HG02852 (cell line): ENCODE data around the gene FUCA1.
"Not testable (repeated sequence)": the region's sequence is repeated elsewhere in the genome, so short reads cannot be mapped to it uniquely, and the experiment has no call there.

Source experiments
- ATAC-seq: cut with Tn5 transposase; IDR thresholded peaks from one replicate; pipeline ENCODE4 v1.9.1; 2021; ENCODE audit warnings: mild to moderate bottlenecking, moderate library complexity; ENCODE audit not compliant: unreplicated experiment

Gene FUCA1

GRCh38 chr1:23867895-23868556 lies at the start of gene FUCA1:
TSS of gene FUCA1 (minus strand) at chr1:23868290. CDS start at chr1:23868286, 4 bp downstream.
- peak; percentile 89 for ATAC-seq

- ATAC-seq: peak; percentile 72
Observed at GRCh38 chr1:23916209-23917131, 48.4 kb upstream of the FUCA1 start.

- ATAC-seq: no peak
Observed at GRCh38 chr1:23915466-23915865, 47.4 kb upstream of the FUCA1 start.

GRCh38 chr1:23914921-23915320 lies 46.8 kb upstream of the FUCA1 start:
- no peak for ATAC-seq

- no peak for ATAC-seq
Observed at GRCh38 chr1:23913212-23913880, 45.3 kb upstream of the FUCA1 start, which contains the start of gene CNR2. TSS of gene CNR2 (minus strand) at chr1:23913362. CDS start at chr1:23875617, 37,745 bp downstream.

- no peak for ATAC-seq
Observed at GRCh38 chr1:23911921-23912320, 43.8 kb upstream of the FUCA1 start.

GRCh38 chr1:23910553-23911246 lies 42.6 kb upstream of the FUCA1 start:
- no peak for ATAC-seq

GRCh38 chr1:23910144-23910543 lies 42.1 kb upstream of the FUCA1 start:
- no peak for ATAC-seq

- no peak for ATAC-seq
Observed at GRCh38 chr1:23909412-23909811, 41.3 kb upstream of the FUCA1 start.

GRCh38 chr1:23908453-23909341 lies 40.6 kb upstream of the FUCA1 start:
- peak; percentile 30 for ATAC-seq

- no peak for ATAC-seq
Observed at GRCh38 chr1:23906731-23907130, 38.6 kb upstream of the FUCA1 start.

GRCh38 chr1:23905461-23906025 lies 37.5 kb upstream of the FUCA1 start:
- no peak for ATAC-seq

GRCh38 chr1:23904748-23905357 lies 36.8 kb upstream of the FUCA1 start:
- no peak for ATAC-seq

GRCh38 chr1:23903754-23904153 lies 35.7 kb upstream of the FUCA1 start:
- no peak for ATAC-seq

- ATAC-seq: no peak
Observed at GRCh38 chr1:23902321-23903278, 34.5 kb upstream of the FUCA1 start.

GRCh38 chr1:23900017-23900416 lies 31.9 kb upstream of the FUCA1 start:
- ATAC-seq: not testable (repeated sequence)

GRCh38 chr1:23899070-23899469 lies 31.0 kb upstream of the FUCA1 start:
- no peak for ATAC-seq

- ATAC-seq: no peak
Observed at GRCh38 chr1:23897083-23897482, 29.0 kb upstream of the FUCA1 start.
